ENCODE measurements around the gene KCNK10. TPM values are rescaled to one million over a fixed set of nuclear protein-coding genes. Genes with fewer than 3 reads are reported as not detected.

The KCNK10 gene
- total RNA-seq, 2 experiments from 2014 or later: not detected

- Mint-ChIP-seq H3K4me1 (ENCODE audit: low read depth) (no peaks in the 10 kb centered on the region), H3K4me3 (no peak overlapping the region), H3K27ac (no peak overlapping the region), H3K36me3 (ENCODE audit: low read depth) (no peaks in the 10 kb centered on the region), H3K27me3 (peaks cover 22% of the 10 kb centered on the region), H3K9me3 (peaks cover 2% of the 10 kb centered on the region)
- CTCF ChIA-PET: no interaction called here
- Histone ChIP-seq H3K36me3 (ENCODE audit: insufficient read depth, low read length) (no peaks in the 10 kb centered on the region), H3K4me1 (ENCODE audit: insufficient read depth, low read length) (peaks cover 4% of the 10 kb centered on the region), H3K9me3 (ENCODE audit: control insufficient read depth in 1 of 2, insufficient read depth in 1 of 2, low read length in 2 of 2) (no peaks in the 10 kb centered on the region), H3K27me3 (ENCODE audit: control insufficient read depth in 1 of 2, insufficient read depth in 2 of 2, low read length in 2 of 2) (peaks cover 35 to 59% of the 10 kb centered on the region in 2 experiments), H3K4me3 (ENCODE audit: low read length) (no peak overlapping the region), H3K27ac (ENCODE audit: low read depth in 1 of 2, low read length in 2 of 2) (no peak overlapping the region)
- DNase-seq: no peak
- intact Hi-C loops (cut with DNase I, micrococcal nuclease): no loop called here
- POLR2A ChIA-PET: no interaction called here
- no peak for ATAC-seq (ENCODE audit: poor library complexity)
- TF ChIP-seq CTCF (IDR thresholded peaks at IDR 0.05): no peak
These were observed 4.7 kb downstream of the KCNK10 start for GRCh38 chr14:88318406-88318805.

- peaks cover 21 to 45% of the 10 kb centered on the region in 2 experiments for H3K27me3 ChIP-seq (ENCODE audit: control insufficient read depth in 1 of 2, insufficient read depth in 2 of 2, low read length in 2 of 2)
- intact Hi-C loops (cut with DNase I, micrococcal nuclease): no loop called here
These were observed 6.5 kb downstream of the KCNK10 start for GRCh38 chr14:88316521-88316920.

GRCh38 chr14:88312257-88312656 is 10.8 kb downstream of the KCNK10 start:
- ChIA-PET CTCF (no interaction called here), POLR2A (no interaction called here)
- intact Hi-C loops (cut with DNase I, micrococcal nuclease): no loop called here
- Mint-ChIP-seq H3K36me3 (ENCODE audit: low read depth) (no peaks in the 10 kb centered on the region), H3K4me3 (no peak overlapping the region), H3K27ac (no peak overlapping the region), H3K27me3 (peaks cover 12% of the 10 kb centered on the region), H3K9me3 (peaks cover 2% of the 10 kb centered on the region), H3K4me1 (ENCODE audit: low read depth) (no peaks in the 10 kb centered on the region)
- ATAC-seq (ENCODE audit: poor library complexity): no peak
- peaks cover 4 to 14% of the 10 kb centered on the region in 2 experiments for H3K27me3 ChIP-seq (ENCODE audit: control insufficient read depth in 1 of 2, insufficient read depth in 2 of 2, low read length in 2 of 2)
- DNase-seq: no peak
- no peaks in the 10 kb centered on the region for H3K4me1 ChIP-seq (ENCODE audit: insufficient read depth, low read length)
- no peaks in the 10 kb centered on the region for H3K9me3 ChIP-seq (ENCODE audit: control insufficient read depth in 1 of 2, insufficient read depth in 1 of 2, low read length in 2 of 2)
- H3K27ac ChIP-seq (ENCODE audit: low read depth in 1 of 2, low read length in 2 of 2): no peak overlapping the region
- no peaks in the 10 kb centered on the region for H3K36me3 ChIP-seq (ENCODE audit: insufficient read depth, low read length)
- no peak for TF ChIP-seq CTCF (IDR thresholded peaks at IDR 0.05)
- no peak overlapping the region for H3K4me3 ChIP-seq (ENCODE audit: low read length)

More at GRCh38 chr14:88316521-88316920, 6.5 kb downstream of the KCNK10 start:
- Histone ChIP-seq H3K9me3 (ENCODE audit: control insufficient read depth in 1 of 2, insufficient read depth in 1 of 2, low read length in 2 of 2) (no peaks in the 10 kb centered on the region), H3K4me1 (ENCODE audit: insufficient read depth, low read length) (no peaks in the 10 kb centered on the region), H3K27ac (ENCODE audit: low read depth in 1 of 2, low read length in 2 of 2) (no peak overlapping the region), H3K4me3 (ENCODE audit: low read length) (no peak overlapping the region), H3K36me3 (ENCODE audit: insufficient read depth, low read length) (no peaks in the 10 kb centered on the region)
- no peak overlapping the region for H3K4me3 Mint-ChIP-seq
- H3K27me3 Mint-ChIP-seq: peaks cover 22% of the 10 kb centered on the region
- CTCF ChIA-PET: no interaction called here
- H3K9me3 Mint-ChIP-seq: peaks cover 2% of the 10 kb centered on the region
- no peaks in the 10 kb centered on the region for H3K4me1 Mint-ChIP-seq (ENCODE audit: low read depth)
- no peak for ATAC-seq (ENCODE audit: poor library complexity)
- no peak overlapping the region for H3K27ac Mint-ChIP-seq
- no peak for DNase-seq
- no peak for TF ChIP-seq CTCF (IDR thresholded peaks at IDR 0.05)
- no peaks in the 10 kb centered on the region for H3K36me3 Mint-ChIP-seq (ENCODE audit: low read depth)
- POLR2A ChIA-PET: no interaction called here
